Hepatocyte (in vitro differentiated cells): Measurements from ENCODE around the gene GPR155. TPM values are rescaled to one million over a fixed set of nuclear protein-coding genes. Genes with fewer than 3 reads are reported as not detected.

Experiments
- DNase-seq: peaks from one replicate; pipeline ENCODE4 v3.0.0-alpha.2; 2016; ENCODE audit warnings: low spot score
- H2AFZ ChIP-seq: fragments of 200-600 bp; sonication (generic); 2 replicates; pipeline ENCODE4 v1.6.0; 2016; ENCODE audit warnings: antibody characterized with exemption, mild to moderate bottlenecking
- H3K27ac ChIP-seq: fragments of 200-600 bp; sonication (generic); 2 replicates; pipeline ENCODE4 v1.5.1; 2016; ENCODE audit warnings: mild to moderate bottlenecking
- H3K27me3 ChIP-seq: fragments of 200-600 bp; sonication (generic); 2 replicates; pipeline ENCODE4 v1.6.1; 2016
- H3K36me3 ChIP-seq: fragments of 200-600 bp; sonication (generic); replicated peaks from 2 replicates; pipeline ENCODE4 v1.5.1; 2016; ENCODE audit warnings: low read depth; ENCODE audit not compliant: insufficient read depth
- H3K4me1 ChIP-seq: fragments of 200-600 bp; sonication (generic); 2 replicates; pipeline ENCODE4 v1.5.1; 2016; ENCODE audit warnings: mild to moderate bottlenecking, moderate library complexity; ENCODE audit not compliant: insufficient read depth
- H3K4me2 ChIP-seq: fragments of 200-600 bp; sonication (generic); 2 replicates; pipeline ENCODE4 v1.6.0; 2016
- H3K4me3 ChIP-seq: fragments of 200-600 bp; sonication (generic); 2 replicates; pipeline ENCODE4 v1.5.1; 2016; ENCODE audit warnings: mild to moderate bottlenecking
- H3K79me2 ChIP-seq: fragments of 200-600 bp; sonication (generic); 2 replicates; pipeline ENCODE4 v1.6.0; 2017; ENCODE audit warnings: mild to moderate bottlenecking
- H3K9me2 ChIP-seq: fragments of 200-600 bp; sonication (generic); replicated peaks from 2 replicates; pipeline ENCODE4 v1.6.0; 2017; ENCODE audit warnings: mild to moderate bottlenecking; ENCODE audit not compliant: insufficient read depth
- H3K9me3 ChIP-seq: fragments of 200-600 bp; sonication (generic); 2 replicates; pipeline ENCODE4 v1.5.1; 2016; ENCODE audit warnings: low read depth, mild to moderate bottlenecking
- H4K20me1 ChIP-seq: fragments of 200-600 bp; sonication (generic); 2 replicates; pipeline ENCODE4 v1.6.0; 2016; ENCODE audit warnings: mild to moderate bottlenecking; ENCODE audit not compliant: insufficient read depth, poor library complexity, severe bottlenecking
- EZH2 ChIP-seq: fragments of 200-600 bp; sonication (generic); IDR thresholded peaks from 2 replicates; pipeline ENCODE4 v1.6.1; 2016; ENCODE audit warnings: antibody characterized with exemption, mild to moderate bottlenecking, borderline replicate concordance
- EZH2phosphoT487 ChIP-seq: fragments of 200-600 bp; sonication (generic); IDR thresholded peaks from one replicate; pipeline ENCODE4 v1.6.1; 2018; ENCODE audit warnings: antibody characterized with exemption, mild to moderate bottlenecking, low read depth, moderate library complexity; ENCODE audit not compliant: unreplicated experiment, severe bottlenecking
- WGBS: methylation state at CpG from one replicate; pipeline ENCODE4 v1.1.6; 2016; ENCODE audit warnings: low lambda C conversion rate; ENCODE audit errors: missing lambda C conversion rate; 5-methylcytosine and 5-hydroxymethylcytosine counted together
- polyA plus RNA-seq: library from polyadenylated mRNA; unstranded; fragments of >200 nt; fragmentation: Nextera tagmentation; extraction: Ambion mirVana; gene quantifications from 2 replicates; pipeline ENCODE4 v1.2.1, GENCODE V29; 2016
- total RNA-seq: library from RNA; depleted of rRNA; stranded (reverse); fragments of >200 nt; gene quantifications from 2 replicates; pipeline ENCODE4 v1.2.3, GENCODE V29; 2014
- TF ChIP-seq, protein P1 (sequence below): fragments of 200-600 bp; sonication (generic); IDR thresholded peaks from 2 replicates; pipeline ENCODE4 v1.5.1; 2016; ENCODE audit warnings: antibody characterized with exemption, mild to moderate bottlenecking; ENCODE audit not compliant: poor library complexity

GPR155 gene
- total and polyA plus RNA-seq, 2 experiments from 2014 or later = 26.1 to 30.0 TPM

DNA sequence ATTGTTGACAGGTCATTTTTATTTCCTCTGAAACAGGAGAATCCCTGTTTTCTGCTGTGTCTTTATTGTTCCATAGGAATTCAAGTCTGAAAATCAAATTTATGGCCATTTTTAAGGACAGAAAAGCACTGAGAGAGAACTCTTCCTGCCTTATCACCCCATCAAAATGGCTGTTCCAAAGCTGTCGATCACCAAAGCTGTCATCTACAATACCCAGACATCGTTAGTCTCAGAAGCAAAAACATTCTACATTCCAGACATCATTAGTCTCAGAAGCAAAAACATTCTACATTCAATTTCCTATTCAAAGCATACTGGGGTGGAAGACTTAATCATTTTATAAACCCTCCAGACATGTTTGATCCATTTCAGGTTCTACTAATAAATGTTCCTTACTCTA is 46.9 kb downstream of the GPR155 start:
- H3K36me3 ChIP-seq = no peaks in the 10 kb centered on the region
- TF ChIP-seq EZH2 = no peak

GRCh38 chr2:174439323-174439722 is 47.5 kb downstream of the GPR155 start:
- Histone ChIP-seq H3K4me3 (no peak overlapping the region), H3K27me3 (no peaks in the 10 kb centered on the region), H3K4me2 (no peak overlapping the region), H3K9me2 (no peaks in the 10 kb centered on the region), H3K79me2 (no peaks in the 10 kb centered on the region), H3K9me3 (no peaks in the 10 kb centered on the region), H3K27ac (no peak overlapping the region), H4K20me1 (no peaks in the 10 kb centered on the region), H3K4me1 (no peaks in the 10 kb centered on the region), H3K36me3 (no peaks in the 10 kb centered on the region), H2AFZ (no peak overlapping the region)
- 93% methylated on average over 2 of the region's 2 CpGs for WGBS
- no peak for DNase-seq
- TF ChIP-seq EZH2 = no peak
- TF ChIP-seq, protein P1, sequence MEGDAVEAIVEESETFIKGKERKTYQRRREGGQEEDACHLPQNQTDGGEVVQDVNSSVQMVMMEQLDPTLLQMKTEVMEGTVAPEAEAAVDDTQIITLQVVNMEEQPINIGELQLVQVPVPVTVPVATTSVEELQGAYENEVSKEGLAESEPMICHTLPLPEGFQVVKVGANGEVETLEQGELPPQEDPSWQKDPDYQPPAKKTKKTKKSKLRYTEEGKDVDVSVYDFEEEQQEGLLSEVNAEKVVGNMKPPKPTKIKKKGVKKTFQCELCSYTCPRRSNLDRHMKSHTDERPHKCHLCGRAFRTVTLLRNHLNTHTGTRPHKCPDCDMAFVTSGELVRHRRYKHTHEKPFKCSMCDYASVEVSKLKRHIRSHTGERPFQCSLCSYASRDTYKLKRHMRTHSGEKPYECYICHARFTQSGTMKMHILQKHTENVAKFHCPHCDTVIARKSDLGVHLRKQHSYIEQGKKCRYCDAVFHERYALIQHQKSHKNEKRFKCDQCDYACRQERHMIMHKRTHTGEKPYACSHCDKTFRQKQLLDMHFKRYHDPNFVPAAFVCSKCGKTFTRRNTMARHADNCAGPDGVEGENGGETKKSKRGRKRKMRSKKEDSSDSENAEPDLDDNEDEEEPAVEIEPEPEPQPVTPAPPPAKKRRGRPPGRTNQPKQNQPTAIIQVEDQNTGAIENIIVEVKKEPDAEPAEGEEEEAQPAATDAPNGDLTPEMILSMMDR = no peak
- TF ChIP-seq EZH2phosphoT487 = no peak

More for the DNA sequence above, 46.9 kb downstream of the GPR155 start:
- H4K20me1 ChIP-seq = no peaks in the 10 kb centered on the region
- H2AFZ ChIP-seq = no peak overlapping the region
- 47% methylated on average over 2 of the region's 2 CpGs for WGBS
- no peak overlapping the region for H3K4me3 ChIP-seq
- H3K4me1 ChIP-seq = no peaks in the 10 kb centered on the region
- H3K9me2 ChIP-seq = no peaks in the 10 kb centered on the region
- no peaks in the 10 kb centered on the region for H3K79me2 ChIP-seq
- no peak for DNase-seq
- H3K27ac ChIP-seq = no peak overlapping the region
- no peak overlapping the region for H3K4me2 ChIP-seq
- H3K9me3 ChIP-seq = no peaks in the 10 kb centered on the region
- H3K27me3 ChIP-seq = no peaks in the 10 kb centered on the region

- no peak for DNase-seq
- Histone ChIP-seq H3K36me3 (no peaks in the 10 kb centered on the region), H2AFZ (no peak overlapping the region), H4K20me1 (no peaks in the 10 kb centered on the region), H3K9me3 (no peaks in the 10 kb centered on the region), H3K9me2 (no peaks in the 10 kb centered on the region), H3K4me2 (no peak overlapping the region), H3K4me3 (no peak overlapping the region), H3K4me1 (no peaks in the 10 kb centered on the region), H3K79me2 (no peaks in the 10 kb centered on the region), H3K27me3 (no peaks in the 10 kb centered on the region), H3K27ac (no peak overlapping the region)
- TF ChIP-seq, protein P1 = no peak
- TF ChIP-seq EZH2phosphoT487 = no peak
- no peak for TF ChIP-seq EZH2
- 88% methylated on average over 13 of the region's 13 CpGs for WGBS
Observed at GRCh38 chr2:174438146-174438886, 48.5 kb downstream of the GPR155 start.

DNA sequence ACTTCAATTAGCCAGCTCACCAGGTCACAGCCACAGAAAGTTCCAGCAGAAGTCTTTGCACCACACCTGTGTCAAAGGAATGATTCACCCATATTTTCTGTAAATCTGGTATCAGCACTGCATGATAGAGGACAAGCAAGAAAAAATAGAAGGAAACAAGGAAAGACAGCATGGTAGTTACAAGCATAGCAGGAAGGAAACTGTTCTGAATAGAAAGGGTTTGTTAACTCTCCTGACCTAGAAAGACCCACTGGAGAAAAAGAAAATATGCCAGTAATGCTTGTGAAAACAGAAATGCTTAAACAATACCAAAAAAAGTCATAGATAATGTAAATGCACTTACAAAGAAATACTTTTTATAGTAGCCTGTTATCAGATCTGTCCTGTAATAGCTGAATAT is 50.5 kb downstream of the GPR155 start:
- Histone ChIP-seq H3K4me3 (no peak overlapping the region), H3K4me1 (no peaks in the 10 kb centered on the region), H3K9me2 (no peaks in the 10 kb centered on the region), H3K27ac (no peak overlapping the region), H3K36me3 (no peaks in the 10 kb centered on the region), H4K20me1 (no peaks in the 10 kb centered on the region), H3K27me3 (no peaks in the 10 kb centered on the region), H3K79me2 (no peaks in the 10 kb centered on the region), H3K9me3 (no peaks in the 10 kb centered on the region), H2AFZ (no peak overlapping the region), H3K4me2 (no peak overlapping the region)
- TF ChIP-seq, protein P1 = no peak
- TF ChIP-seq EZH2phosphoT487 (no peak), EZH2 (no peak)
- DNase-seq = no peak
